ENCODE data around the gene ACADVL. TPM values are rescaled to one million over a fixed set of nuclear protein-coding genes. Genes with fewer than 3 reads are reported as not detected.

Gene ACADVL
- total and polyA plus RNA-seq, 9 donors: 277 to 638 (median 374) TPM

GRCh38 chr17:7174603-7175326 is 45.0 kb upstream of the ACADVL start:
- intact Hi-C loops (cut with DNase I): loop anchor here in 1 of 4 donors (10.0 kb wide), 1 partner anchor 130 kb away; the partner anchor contains the start of gene SLC16A11

DNA sequence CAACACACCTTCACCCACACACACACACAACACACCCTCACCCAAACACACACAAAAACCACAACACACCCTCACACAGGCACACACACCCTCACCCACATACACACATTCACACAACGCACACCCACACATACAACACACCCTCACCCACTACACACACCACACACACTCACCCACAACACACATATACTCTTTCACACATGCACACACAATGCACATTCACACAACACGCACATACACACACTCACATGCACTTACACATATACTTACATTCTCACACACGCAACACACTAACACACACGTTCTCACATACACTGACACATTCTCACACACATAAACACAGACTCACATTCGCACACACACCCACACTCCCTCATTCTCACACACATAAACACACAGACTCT is 44.4 kb upstream of the ACADVL start:
- Histone ChIP-seq H3K27ac (no peak overlapping the region), H3K27me3 (no peaks in the 10 kb centered on the region), H3K9me3 (no peaks in the 10 kb centered on the region), H3K36me3 (no peaks in the 10 kb centered on the region), H3K4me1 (ENCODE audit: insufficient read depth) (no peaks in the 10 kb centered on the region), H3K4me3 (no peak overlapping the region)
- 71 to 84% (median 74%) methylated on average over 5 of the region's 5 CpGs for WGBS, 3 donors
- no peak for TF ChIP-seq CTCF (IDR thresholded peaks at IDR 0.05)
- TF ChIP-seq EP300 (IDR thresholded peaks at IDR 0.05): no peak
- no peak for TF ChIP-seq POLR2A (IDR thresholded peaks at IDR 0.05)
- intact Hi-C loops (cut with DNase I): loop anchor here in 1 of 4 donors (10.0 kb wide), 1 partner anchor 131 kb away; the partner anchor contains the start of gene SLC16A11
- DNase-seq: no peak

More at GRCh38 chr17:7174603-7175326, 45.0 kb upstream of the ACADVL start:
- H3K36me3 ChIP-seq: no peaks in the 10 kb centered on the region
- H3K27ac ChIP-seq: no peak overlapping the region
- no peaks in the 10 kb centered on the region for H3K27me3 ChIP-seq
- DNase-seq: no peak
- TF ChIP-seq CTCF (IDR thresholded peaks at IDR 0.05) (no peak), POLR2A (IDR thresholded peaks at IDR 0.05) (no peak), EP300 (IDR thresholded peaks at IDR 0.05) (no peak)
- H3K4me3 ChIP-seq: no peak overlapping the region
- WGBS, 3 donors: 74 to 82% (median 77%) methylated on average over 7 of the region's 7 CpGs
- no peaks in the 10 kb centered on the region for H3K4me1 ChIP-seq (ENCODE audit: insufficient read depth)
- no peaks in the 10 kb centered on the region for H3K9me3 ChIP-seq

DNA sequence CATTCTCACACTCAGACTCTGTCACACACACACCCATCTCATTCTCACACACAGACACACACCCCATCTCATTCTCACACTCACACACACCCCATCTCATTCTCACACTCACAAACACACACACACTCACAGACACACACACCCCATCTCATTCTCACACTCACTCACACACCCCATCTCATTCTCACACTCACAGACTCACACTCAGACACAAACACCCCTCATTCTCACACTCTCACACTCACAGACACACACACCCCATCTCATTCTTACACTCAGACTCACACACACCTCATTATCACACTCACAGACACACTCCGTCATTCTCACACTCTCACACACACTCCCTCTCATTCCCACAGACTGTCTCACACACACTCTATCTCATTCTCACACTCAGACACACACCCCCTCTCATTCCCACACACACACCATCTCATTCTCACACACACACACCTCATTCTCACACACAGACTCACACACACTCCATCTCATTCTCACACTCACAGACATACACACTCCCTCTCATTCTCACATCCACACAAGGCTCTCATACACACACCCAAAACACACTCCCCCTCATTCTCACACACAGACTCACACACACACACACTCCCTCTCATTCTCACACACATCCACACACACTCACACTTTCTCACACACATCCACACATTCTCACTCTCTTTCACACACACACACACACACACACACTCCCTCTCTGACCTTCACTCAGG is 43.5 kb upstream of the ACADVL start:
- TF ChIP-seq CTCF (IDR thresholded peaks at IDR 0.05) (no peak), EP300 (IDR thresholded peaks at IDR 0.05) (no peak), POLR2A (IDR thresholded peaks at IDR 0.05) (no peak)
- H3K27ac ChIP-seq: no peak overlapping the region
- no peak for DNase-seq
- WGBS, 3 donors: 81 to 83% (median 83%) methylated on average over 1 of the region's 1 CpG
- H3K4me3 ChIP-seq: no peak overlapping the region
- no peaks in the 10 kb centered on the region for H3K27me3 ChIP-seq
- intact Hi-C loops (cut with DNase I): loop anchor here in 1 of 4 donors (10.0 kb wide), 1 partner anchor 131 kb away; the partner anchor contains the start of gene SLC16A11
- no peaks in the 10 kb centered on the region for H3K36me3 ChIP-seq
- H3K4me1 ChIP-seq (ENCODE audit: insufficient read depth): no peaks in the 10 kb centered on the region
- H3K9me3 ChIP-seq: no peaks in the 10 kb centered on the region

DNA sequence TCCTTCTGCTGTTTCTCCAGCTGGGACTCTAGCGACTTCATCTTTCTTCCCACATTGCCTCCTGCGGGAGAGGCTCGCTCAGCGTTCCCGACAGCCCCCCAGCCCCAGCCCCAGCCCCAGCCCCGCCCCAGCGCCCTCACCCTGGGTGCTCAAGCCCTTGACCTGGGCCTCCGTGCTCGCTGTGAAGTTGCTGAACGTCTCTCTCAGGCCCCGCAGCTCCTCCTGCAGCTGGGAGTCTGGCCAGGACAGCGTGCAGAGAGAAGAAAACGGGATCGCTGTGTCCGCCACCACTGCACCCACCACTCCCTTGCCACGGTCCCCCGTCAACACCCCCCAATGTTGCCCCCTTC is 42.9 kb upstream of the ACADVL start:
- intact Hi-C loops (cut with DNase I): loop anchor here in 1 of 4 donors (10.0 kb wide), 1 partner anchor 132 kb away; the partner anchor contains the start of gene SLC16A11

More for the DNA sequence above, 42.9 kb upstream of the ACADVL start:
- no peak overlapping the region for H3K27ac ChIP-seq
- TF ChIP-seq CTCF (IDR thresholded peaks at IDR 0.05) (no peak), EP300 (IDR thresholded peaks at IDR 0.05) (no peak), POLR2A (IDR thresholded peaks at IDR 0.05) (no peak)
- H3K27me3 ChIP-seq: no peaks in the 10 kb centered on the region
- H3K4me3 ChIP-seq: no peak overlapping the region
- H3K36me3 ChIP-seq: no peaks in the 10 kb centered on the region
- no peaks in the 10 kb centered on the region for H3K4me1 ChIP-seq (ENCODE audit: insufficient read depth)
- DNase-seq: no peak
- WGBS, 3 donors: 2 to 5% (median 4%) methylated on average over 11 to 17 of the region's 17 CpGs
- no peaks in the 10 kb centered on the region for H3K9me3 ChIP-seq

Data from ovary (tissue), 9 donors.